HS-5 (cell line): Measurements from ENCODE around the gene TLE3.
"Not testable (repeated sequence)": the region's sequence is repeated elsewhere in the genome, so short reads cannot be mapped to it uniquely, and the experiment has no call there.

Source experiments
- DNase-seq: peaks from one replicate; pipeline ENCODE4 v3.0.0-alpha.2; 2012; ENCODE audit warnings: low read depth

TLE3 gene

GRCh38 chr15:70097321-70098152 lies at the start of gene TLE3:
TLE3 (minus strand) TSS chr15:70097917; CDS start chr15:70096798, 1,119 bp downstream.
- DNase-seq, result peak; percentile 79

GRCh38 chr15:70147178-70147760 lies 49.6 kb upstream of the TLE3 start:
- DNase-seq, result no peak

- DNase-seq, result no peak
These were observed 49.1 kb upstream of the TLE3 start for GRCh38 chr15:70146771-70147170.

GRCh38 chr15:70146162-70146561 lies 48.4 kb upstream of the TLE3 start:
- no peak for DNase-seq

- DNase-seq, result no peak
These were observed 47.5 kb upstream of the TLE3 start for GRCh38 chr15:70145261-70145660.

- DNase-seq, result no peak
These were observed 44.8 kb upstream of the TLE3 start for GRCh38 chr15:70142322-70143191.

- DNase-seq, result no peak
These were observed 44.3 kb upstream of the TLE3 start for GRCh38 chr15:70142072-70142321.

GRCh38 chr15:70141376-70142071 lies 43.8 kb upstream of the TLE3 start:
- DNase-seq, result no peak

- DNase-seq, result no peak
These were observed 43.0 kb upstream of the TLE3 start for GRCh38 chr15:70140543-70141375.

- no peak for DNase-seq
These were observed 42.4 kb upstream of the TLE3 start for GRCh38 chr15:70140025-70140542.

- DNase-seq, result no peak
These were observed 40.2 kb upstream of the TLE3 start for GRCh38 chr15:70137967-70138366.

- not testable (repeated sequence) for DNase-seq
These were observed 39.3 kb upstream of the TLE3 start for GRCh38 chr15:70137021-70137420.

GRCh38 chr15:70133781-70134421 lies 36.2 kb upstream of the TLE3 start:
- no peak for DNase-seq

GRCh38 chr15:70133296-70133695 lies 35.6 kb upstream of the TLE3 start:
- DNase-seq, result no peak

GRCh38 chr15:70132571-70132970 lies 34.9 kb upstream of the TLE3 start:
- no peak for DNase-seq

- DNase-seq, result no peak
These were observed 34.4 kb upstream of the TLE3 start for GRCh38 chr15:70132139-70132538.

- DNase-seq, result no peak
These were observed 30.9 kb upstream of the TLE3 start for GRCh38 chr15:70128414-70129140.

GRCh38 chr15:70127770-70128413 lies 30.2 kb upstream of the TLE3 start:
- no peak for DNase-seq

GRCh38 chr15:70127288-70127746 lies 29.6 kb upstream of the TLE3 start:
- DNase-seq, result no peak
